Measurements from ENCODE around the gene PSMD13.
"Not testable (repeated sequence)": the region's sequence is repeated elsewhere in the genome, so short reads cannot be mapped to it uniquely, and the experiment has no call there.

Gene PSMD13

DNA sequence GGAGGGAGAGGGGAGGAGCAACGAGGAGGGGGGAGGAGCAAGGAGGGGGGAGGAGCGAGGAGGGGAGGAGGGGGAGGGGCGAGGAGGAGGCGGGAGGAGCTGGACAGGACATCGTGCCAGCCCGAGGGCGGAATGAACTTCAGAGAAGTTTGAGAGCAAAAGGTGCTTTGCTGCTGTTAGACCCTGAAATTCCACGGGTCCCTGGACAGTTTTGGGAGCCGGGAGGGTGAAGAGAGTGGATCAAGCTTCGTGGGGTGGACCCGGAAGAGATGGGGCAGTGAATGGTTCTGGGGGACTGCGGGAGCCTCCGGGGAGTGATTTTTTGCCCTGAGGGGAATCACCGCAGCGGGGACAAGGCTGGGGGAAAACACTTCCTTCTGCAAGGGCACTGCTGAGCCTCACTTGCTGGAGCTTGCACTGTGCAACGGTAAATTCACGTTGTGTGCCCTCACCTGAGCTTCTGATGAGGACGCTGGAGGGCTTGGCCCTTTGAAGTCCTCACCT, 30.8 kb downstream of the PSMD13 start:
- no peak for DNase-seq (ENCODE audit: extremely low spot score)
- TF ChIP-seq CTBP1 (IDR thresholded peaks at IDR 0.05; ENCODE audit: borderline replicate concordance) (no peak), L3MBTL2 (conservative IDR thresholded peaks at IDR 0.05) (no peak), BHLHE40 (IDR thresholded peaks at IDR 0.05; ENCODE audit: borderline replicate concordance) (no peak), ARNT (IDR thresholded peaks at IDR 0.05) (no peak), ZNF384 (IDR thresholded peaks at IDR 0.05) (no peak), ELF4 (IDR thresholded peaks at IDR 0.05) (no peak), LEF1 (IDR thresholded peaks at IDR 0.05; ENCODE audit: borderline replicate concordance) (no peak), FOXM1 (IDR thresholded peaks at IDR 0.05; ENCODE audit: borderline replicate concordance) (no peak), HDGF (IDR thresholded peaks at IDR 0.05; ENCODE audit: borderline replicate concordance) (no peak)
- ChIA-PET POLR2A (no interaction called here), CTCF (interaction anchor here (0.9 kb wide), 1 partner anchor 17 kb away, joined by 3 read pairs; no protein-coding TSS in a partner anchor)

DNA sequence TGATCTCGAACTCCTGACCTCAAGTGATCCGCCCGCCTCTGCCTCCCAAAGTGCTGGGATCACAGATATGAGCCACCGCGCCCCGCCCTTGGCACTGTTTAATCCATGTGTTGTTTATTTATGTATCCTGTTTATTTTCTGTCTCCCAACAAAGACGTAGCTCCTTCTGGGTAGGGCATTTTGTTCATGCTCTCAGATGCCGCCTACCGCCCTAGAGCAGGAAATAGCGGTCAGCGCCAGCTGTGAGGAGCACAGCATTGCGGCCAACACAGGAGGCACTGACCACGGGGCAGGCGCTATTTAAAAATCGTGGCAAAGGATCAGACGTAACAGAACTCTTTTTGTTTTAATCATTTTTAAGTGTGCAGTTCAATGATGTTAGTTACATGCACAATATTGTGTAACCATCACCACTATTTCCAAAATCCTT, 32.0 kb downstream of the PSMD13 start:
- DNase-seq (ENCODE audit: extremely low spot score); POLR2A ChIA-PET; CTCF ChIA-PET: not testable (repeated sequence)

DNA sequence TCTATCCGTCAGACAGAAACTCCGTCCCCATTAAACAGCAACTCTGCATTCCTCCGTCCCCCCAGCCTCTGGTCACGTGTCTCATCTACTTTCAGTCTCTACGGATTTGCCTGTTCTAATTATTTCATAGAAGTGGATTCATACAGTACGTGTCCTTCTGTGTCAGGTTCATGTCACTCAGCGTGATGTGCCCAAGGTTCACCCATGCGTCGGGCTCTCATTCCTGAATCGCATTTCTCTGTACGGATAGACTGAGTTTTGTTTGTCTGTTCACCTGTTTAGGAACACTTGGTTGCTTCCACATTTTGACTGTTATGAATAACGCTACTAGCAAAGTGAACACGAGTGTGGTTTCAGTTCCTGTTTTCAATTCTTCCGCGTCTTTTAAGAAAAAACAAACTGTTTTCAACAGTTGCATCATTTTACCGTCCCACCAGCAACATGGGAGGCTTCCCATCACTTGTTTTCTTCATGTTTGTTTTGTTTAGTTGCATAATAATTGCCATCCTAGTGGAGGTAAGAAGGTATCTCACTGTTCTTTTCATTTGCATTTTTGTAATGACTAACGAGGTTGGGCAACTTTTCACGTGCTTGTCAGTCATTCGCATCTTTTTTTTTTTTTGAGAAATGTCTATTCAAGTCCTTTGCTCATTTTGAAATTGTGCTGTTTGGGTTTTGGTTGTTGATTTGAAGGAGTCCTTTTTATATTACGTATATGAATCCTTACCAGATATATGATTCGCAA, 32.5 kb downstream of the PSMD13 start:
- ChIA-PET POLR2A (no interaction called here), CTCF (no interaction called here)
- no peak for DNase-seq (ENCODE audit: extremely low spot score)
- TF ChIP-seq CTBP1 (IDR thresholded peaks at IDR 0.05; ENCODE audit: borderline replicate concordance) (no peak), NFRKB (IDR thresholded peaks at IDR 0.05) (no peak), FOXK2 (IDR thresholded peaks at IDR 0.05) (no peak), SP1 (IDR thresholded peaks at IDR 0.05) (no peak), FOXM1 (IDR thresholded peaks at IDR 0.05; ENCODE audit: borderline replicate concordance) (no peak)
- TF ChIP-seq, protein P1, sequence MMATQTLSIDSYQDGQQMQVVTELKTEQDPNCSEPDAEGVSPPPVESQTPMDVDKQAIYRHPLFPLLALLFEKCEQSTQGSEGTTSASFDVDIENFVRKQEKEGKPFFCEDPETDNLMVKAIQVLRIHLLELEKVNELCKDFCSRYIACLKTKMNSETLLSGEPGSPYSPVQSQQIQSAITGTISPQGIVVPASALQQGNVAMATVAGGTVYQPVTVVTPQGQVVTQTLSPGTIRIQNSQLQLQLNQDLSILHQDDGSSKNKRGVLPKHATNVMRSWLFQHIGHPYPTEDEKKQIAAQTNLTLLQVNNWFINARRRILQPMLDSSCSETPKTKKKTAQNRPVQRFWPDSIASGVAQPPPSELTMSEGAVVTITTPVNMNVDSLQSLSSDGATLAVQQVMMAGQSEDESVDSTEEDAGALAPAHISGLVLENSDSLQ (IDR thresholded peaks at IDR 0.05), result no peak

DNA sequence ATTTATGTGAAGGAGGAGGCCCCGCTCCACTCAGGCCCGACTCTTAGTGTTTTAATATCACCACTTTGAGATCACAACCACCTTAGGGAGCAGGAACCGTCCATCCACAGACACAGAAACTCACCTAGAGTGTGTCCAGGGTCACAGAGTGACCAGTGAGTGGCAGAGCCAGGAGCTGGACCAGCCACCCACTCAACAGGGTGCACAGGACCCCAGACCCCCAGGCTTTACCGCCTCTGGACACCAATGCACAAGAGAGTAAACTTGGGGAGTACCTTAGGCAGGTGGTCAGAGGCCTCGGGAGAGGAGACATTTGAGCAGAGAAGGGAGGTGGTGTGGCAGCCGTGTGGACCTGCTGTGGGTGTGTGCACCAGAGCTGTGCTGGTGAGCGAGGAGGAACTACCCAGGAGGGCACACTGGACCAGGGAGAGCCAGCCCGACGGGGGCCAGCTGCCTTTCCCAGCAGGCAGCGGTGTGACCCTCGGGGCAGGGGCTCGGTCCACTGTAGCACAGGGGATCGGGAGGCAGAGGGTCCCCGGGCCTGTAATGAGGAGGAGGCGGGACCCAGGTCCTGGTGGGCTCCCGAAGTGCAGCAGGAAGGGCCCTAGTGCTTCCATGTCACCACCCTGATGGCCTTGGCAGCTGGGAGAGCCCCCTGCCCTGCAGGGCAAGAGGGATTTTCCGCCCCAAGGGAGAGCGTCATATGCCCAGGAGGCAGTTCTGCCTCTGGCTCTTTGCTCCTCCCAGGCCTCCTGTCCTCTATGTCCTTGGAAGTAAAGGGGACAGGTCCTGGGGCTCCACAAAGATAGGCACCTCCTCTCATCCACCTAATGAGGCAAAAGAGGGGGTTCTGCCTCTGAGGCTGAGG, 33.9 kb downstream of the PSMD13 start:
- no peak for TF ChIP-seq FOXM1 (IDR thresholded peaks at IDR 0.05; ENCODE audit: borderline replicate concordance)
- TF ChIP-seq ELF4 (IDR thresholded peaks at IDR 0.05), result no peak
- no peak for TF ChIP-seq FOXK2 (IDR thresholded peaks at IDR 0.05)
- TF ChIP-seq, protein P1 (IDR thresholded peaks at IDR 0.05), result 0 out of 2 replicates have a peak, but pooled peaks have one; percentile 16
- CTCF ChIA-PET, result no interaction called here
- no peak for DNase-seq (ENCODE audit: extremely low spot score)
- POLR2A ChIA-PET, result no interaction called here

DNA sequence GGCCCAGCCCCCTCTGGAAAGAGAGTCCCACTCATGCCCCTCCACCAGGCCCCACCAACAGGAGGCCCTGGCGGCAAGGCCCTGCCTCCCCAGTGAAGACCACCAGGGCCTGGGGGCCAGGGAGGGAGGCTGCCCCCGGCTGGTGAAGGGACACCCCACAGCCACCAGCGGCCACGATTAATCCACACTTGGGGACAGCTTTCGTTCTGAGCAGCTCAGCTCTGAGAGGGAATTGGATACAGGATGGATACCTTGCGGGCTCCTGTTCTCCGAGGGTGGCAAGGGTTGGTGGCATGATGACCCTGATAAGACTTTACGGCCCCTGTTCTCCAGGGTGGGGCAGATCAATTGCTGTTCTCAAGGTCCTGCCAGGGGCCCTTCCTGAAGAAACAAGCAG, 34.5 kb downstream of the PSMD13 start:
- no peak for DNase-seq (ENCODE audit: extremely low spot score)
- ChIA-PET CTCF (interaction anchor here (1.5 kb wide), 1 partner anchor 21 kb away, joined by 4 read pairs; no protein-coding TSS in a partner anchor), POLR2A (no interaction called here)
- TF ChIP-seq LEF1 (IDR thresholded peaks at IDR 0.05; ENCODE audit: borderline replicate concordance) (no peak), CTBP1 (IDR thresholded peaks at IDR 0.05; ENCODE audit: borderline replicate concordance) (no peak), HDGF (IDR thresholded peaks at IDR 0.05; ENCODE audit: borderline replicate concordance) (no peak), TARDBP (IDR thresholded peaks at IDR 0.05) (no peak)

DNA sequence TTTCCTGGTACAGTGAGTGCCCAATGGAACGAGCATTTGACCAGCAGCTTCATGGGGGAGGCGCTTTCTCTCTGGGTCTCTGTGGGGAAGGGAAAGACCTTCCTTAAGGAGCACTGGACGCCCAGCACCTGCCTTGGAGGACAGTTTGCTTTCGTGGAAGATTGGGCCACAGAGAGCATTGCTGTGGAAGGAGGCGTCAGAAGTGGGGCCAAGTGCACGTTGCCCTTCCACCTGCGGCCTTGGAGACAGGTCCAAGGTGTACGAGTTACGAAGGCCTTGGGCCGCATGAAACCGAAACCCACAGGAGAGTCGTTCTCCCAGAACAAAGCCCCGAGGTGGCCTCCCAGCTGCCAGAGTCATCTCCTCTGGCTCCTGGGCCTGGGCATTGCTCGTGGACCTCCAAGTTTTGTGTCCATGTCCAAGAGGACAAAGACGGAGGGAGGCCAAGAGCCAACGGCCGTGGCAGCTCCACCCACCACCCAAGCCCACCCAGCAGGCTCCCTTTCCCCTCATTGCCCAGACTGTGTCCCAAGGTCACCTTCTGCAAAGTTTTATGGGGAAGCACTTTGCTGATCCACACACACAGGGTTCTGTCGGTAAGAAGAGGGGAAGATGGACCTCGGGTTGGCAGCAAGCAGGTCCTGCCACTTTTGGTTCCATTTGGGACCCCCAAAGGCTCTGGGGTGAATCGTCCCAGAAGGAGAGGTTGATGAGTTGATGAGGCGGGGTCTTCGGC, 35.6 kb downstream of the PSMD13 start:
- ChIA-PET POLR2A (no interaction called here), CTCF (interaction anchor here (1.5 kb wide), 1 partner anchor 22 kb away, joined by 4 read pairs; no protein-coding TSS in a partner anchor)
- TF ChIP-seq SUZ12 (IDR thresholded peaks at IDR 0.05) (no peak), FOXK2 (IDR thresholded peaks at IDR 0.05) (no peak)
- DNase-seq (ENCODE audit: extremely low spot score), result no peak

DNA sequence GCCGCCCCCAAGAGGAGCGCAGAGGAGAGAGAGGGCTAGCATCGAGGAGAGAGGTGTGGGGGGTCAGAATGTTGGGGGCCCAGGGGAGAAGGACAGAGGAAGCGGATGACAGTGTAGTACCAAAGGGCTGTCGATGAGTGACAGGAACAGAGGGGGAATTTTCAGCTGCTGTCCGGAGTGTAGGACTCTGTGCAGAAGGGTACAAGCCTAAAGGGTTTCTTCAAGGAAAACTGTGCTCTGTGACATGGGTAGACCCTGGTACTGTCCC, 36.1 kb downstream of the PSMD13 start:
- ChIA-PET POLR2A (no interaction called here), CTCF (interaction anchor here (1.5 kb wide), 1 partner anchor 22 kb away, joined by 4 read pairs; no protein-coding TSS in a partner anchor)
- DNase-seq (ENCODE audit: extremely low spot score), result no peak
- TF ChIP-seq TARDBP (IDR thresholded peaks at IDR 0.05) (no peak), BHLHE40 (IDR thresholded peaks at IDR 0.05; ENCODE audit: borderline replicate concordance) (no peak), L3MBTL2 (conservative IDR thresholded peaks at IDR 0.05) (no peak)

DNA sequence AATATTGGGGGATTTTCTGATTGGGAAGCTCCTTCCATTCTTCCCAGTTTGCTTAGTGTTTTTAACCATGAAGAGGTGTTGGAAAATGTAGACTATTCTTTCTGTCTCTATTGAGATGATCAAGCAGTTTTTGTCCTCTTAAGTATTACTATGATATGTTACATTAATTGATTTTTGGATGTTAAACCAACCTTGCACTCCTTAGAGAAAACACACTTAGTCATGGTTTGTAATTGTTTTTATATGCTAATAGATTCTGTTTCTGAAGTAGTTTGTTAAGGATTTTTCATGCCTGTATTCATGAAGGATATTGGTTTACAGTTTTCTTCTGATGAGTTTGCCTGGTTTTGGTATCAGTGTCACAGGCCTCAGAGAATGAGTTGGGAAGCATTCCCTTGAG, 39.4 kb downstream of the PSMD13 start:
- no peak for TF ChIP-seq CTBP1 (IDR thresholded peaks at IDR 0.05; ENCODE audit: borderline replicate concordance)
- no peak for TF ChIP-seq FOXM1 (IDR thresholded peaks at IDR 0.05; ENCODE audit: borderline replicate concordance)
- no peak for TF ChIP-seq LEF1 (IDR thresholded peaks at IDR 0.05; ENCODE audit: borderline replicate concordance)
- no peak for TF ChIP-seq HDGF (IDR thresholded peaks at IDR 0.05; ENCODE audit: borderline replicate concordance)
- TF ChIP-seq ARNT (IDR thresholded peaks at IDR 0.05), result no peak
- TF ChIP-seq BHLHE40 (IDR thresholded peaks at IDR 0.05; ENCODE audit: borderline replicate concordance), result no peak
- TF ChIP-seq SUZ12 (IDR thresholded peaks at IDR 0.05), result no peak
- no peak for TF ChIP-seq NFRKB (IDR thresholded peaks at IDR 0.05)
- TF ChIP-seq FOXA1 (IDR thresholded peaks at IDR 0.05), result no peak
- TF ChIP-seq FOXK2 (IDR thresholded peaks at IDR 0.05), result no peak
- TF ChIP-seq TARDBP (IDR thresholded peaks at IDR 0.05), result no peak
- TF ChIP-seq, protein P1 (IDR thresholded peaks at IDR 0.05), result no peak
- no peak for TF ChIP-seq SP1 (IDR thresholded peaks at IDR 0.05)
- TF ChIP-seq ZNF384 (IDR thresholded peaks at IDR 0.05), result no peak
- TF ChIP-seq ELF4 (IDR thresholded peaks at IDR 0.05), result no peak
- TF ChIP-seq L3MBTL2 (conservative IDR thresholded peaks at IDR 0.05), result no peak
- no peak for DNase-seq (ENCODE audit: extremely low spot score)
- CTCF ChIA-PET, result no interaction called here
- POLR2A ChIA-PET, result no interaction called here

Data from HEK293T (cell line).